ENCODE data around the gene OR2V2. TPM values are rescaled to one million over a fixed set of nuclear protein-coding genes. Genes with fewer than 3 reads are reported as not detected.
"Not testable (repeated sequence)": the region's sequence is repeated elsewhere in the genome, so short reads cannot be mapped to it uniquely, and the experiment has no call there.

The OR2V2 gene, protein sequence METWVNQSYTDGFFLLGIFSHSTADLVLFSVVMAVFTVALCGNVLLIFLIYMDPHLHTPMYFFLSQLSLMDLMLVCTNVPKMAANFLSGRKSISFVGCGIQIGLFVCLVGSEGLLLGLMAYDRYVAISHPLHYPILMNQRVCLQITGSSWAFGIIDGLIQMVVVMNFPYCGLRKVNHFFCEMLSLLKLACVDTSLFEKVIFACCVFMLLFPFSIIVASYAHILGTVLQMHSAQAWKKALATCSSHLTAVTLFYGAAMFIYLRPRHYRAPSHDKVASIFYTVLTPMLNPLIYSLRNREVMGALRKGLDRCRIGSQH
- polyA plus RNA-seq (ENCODE audit: insufficient read length) = not detected

- not testable (repeated sequence) for DNase-seq
Observed at GRCh38 chr5:181146927-181147636, at the start of gene OR2V2. OR2V2 (plus strand) TSS chr5:181147586; CDS start chr5:181154943, 7,357 bp downstream.

DNA sequence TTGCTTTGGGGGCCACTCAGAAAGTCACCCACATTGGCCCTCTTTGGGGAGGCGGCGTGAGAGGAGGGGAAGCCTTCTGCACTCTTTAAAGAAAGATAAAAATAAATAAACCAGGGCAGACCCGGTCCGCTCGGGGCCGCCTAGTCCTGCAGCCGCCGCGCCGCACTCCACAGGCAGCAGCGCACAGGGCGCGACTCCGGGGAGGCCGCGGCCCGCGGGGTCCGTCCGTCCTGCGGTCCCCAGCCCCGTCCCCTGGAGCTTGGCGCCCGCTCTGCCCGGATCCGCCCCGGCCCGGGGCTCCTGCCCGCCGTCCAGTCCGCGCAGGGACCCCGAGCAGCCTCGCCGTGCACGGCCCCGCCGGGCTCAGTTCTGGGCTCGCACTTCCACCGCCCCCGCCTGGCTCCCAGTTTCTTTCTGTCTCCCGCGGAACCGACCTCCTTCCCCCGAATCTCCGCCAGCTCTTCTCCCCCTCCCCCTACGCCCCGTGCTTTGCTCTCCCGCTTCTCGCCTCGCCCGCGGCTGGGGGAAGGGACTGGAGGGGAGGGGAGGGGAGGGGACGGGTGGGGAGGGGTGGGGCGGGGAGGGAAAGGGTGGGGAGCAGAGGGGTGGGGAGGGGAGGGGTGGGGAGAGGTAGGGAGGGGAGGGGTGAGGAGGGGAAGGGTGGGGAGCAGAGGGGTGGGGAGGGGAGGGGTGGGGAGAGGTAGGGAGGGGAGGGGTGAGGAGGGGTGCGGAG is 49.5 kb upstream of the OR2V2 start:
- DNase-seq = not testable (repeated sequence)

GRCh38 chr5:181098762-181099601 is 48.4 kb upstream of the OR2V2 start:
- no peak for DNase-seq

DNA sequence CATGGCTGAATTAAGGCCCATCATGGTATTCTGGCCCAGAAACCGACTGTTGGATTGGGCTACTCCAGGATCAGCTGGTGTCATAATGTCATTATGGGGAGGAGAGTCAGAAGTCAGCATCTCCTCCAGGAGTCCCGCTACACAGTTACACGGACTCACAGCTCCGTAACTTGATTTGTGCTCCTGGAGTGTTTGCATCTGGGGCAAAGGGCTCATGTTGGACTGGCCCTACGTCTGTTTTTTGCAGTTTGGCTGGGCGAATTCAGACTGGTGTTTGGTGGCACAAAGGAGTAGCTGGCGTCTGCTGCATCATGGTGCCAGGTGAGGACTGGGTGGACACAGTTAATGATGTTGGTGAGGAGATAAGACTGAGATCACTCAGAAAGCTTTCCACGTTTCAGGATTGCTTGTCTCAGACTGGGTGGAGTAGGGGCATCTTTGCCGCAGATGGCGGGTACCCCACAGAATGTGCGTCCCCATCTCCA is 47.7 kb upstream of the OR2V2 start:
- DNase-seq = no peak

GRCh38 chr5:181100121-181100875 is 47.1 kb upstream of the OR2V2 start:
- no peak for DNase-seq

- DNase-seq = not testable (repeated sequence)
Observed at GRCh38 chr5:181101030-181101641, 46.2 kb upstream of the OR2V2 start.

DNA sequence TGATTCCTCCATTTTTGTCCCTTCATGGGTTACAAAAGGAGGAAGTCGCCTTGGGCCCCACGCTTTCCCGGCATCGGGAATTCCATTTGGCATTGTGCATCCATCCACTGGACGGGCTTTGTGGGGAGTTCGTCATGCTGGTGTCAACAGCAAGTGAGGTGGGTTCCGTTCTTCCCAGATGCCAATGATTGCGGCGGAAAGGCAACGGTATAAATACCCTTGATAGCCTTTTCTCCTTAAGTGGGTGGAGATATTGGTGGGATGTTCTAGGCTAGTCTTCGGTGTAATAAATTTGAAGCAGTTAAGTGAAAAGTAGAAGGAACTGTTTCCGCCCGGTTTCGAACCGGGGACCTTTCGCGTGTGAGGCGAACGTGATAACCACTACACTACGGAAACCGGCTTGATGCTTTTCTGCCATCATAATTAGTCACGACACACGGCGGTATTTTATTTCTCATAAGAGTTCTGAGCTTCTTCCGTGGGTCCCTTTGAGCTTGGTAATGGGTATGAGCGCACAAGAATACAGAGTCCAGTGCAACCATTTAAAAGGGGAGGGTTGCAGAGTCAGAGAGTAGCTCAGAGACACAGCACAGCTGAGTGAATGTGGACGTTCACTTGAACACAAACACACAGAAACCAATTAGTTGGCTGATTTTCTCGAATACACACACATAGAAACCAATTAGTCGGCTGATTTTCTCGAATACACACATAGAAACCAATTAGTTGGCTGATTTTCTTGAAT is 45.3 kb upstream of the OR2V2 start:
- not testable (repeated sequence) for DNase-seq

DNA sequence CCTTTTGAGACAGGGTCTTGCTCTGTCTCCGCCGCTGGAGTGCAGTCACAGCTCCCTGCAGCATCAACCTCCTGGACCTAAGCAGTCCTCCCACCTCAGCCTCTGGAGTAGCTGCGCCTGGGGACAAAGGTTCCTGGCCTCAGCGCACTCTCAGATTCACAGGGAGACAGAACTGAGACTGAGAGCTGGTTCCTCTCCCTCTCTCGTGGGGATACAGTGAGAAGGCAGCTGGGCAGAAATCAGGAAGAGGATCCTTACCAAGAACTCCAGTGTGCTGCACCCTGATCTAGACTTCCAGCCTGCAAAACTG is 43.2 kb upstream of the OR2V2 start:
- DNase-seq = not testable (repeated sequence)

GRCh38 chr5:181104606-181105390 is 42.6 kb upstream of the OR2V2 start:
- DNase-seq = not testable (repeated sequence)

DNA sequence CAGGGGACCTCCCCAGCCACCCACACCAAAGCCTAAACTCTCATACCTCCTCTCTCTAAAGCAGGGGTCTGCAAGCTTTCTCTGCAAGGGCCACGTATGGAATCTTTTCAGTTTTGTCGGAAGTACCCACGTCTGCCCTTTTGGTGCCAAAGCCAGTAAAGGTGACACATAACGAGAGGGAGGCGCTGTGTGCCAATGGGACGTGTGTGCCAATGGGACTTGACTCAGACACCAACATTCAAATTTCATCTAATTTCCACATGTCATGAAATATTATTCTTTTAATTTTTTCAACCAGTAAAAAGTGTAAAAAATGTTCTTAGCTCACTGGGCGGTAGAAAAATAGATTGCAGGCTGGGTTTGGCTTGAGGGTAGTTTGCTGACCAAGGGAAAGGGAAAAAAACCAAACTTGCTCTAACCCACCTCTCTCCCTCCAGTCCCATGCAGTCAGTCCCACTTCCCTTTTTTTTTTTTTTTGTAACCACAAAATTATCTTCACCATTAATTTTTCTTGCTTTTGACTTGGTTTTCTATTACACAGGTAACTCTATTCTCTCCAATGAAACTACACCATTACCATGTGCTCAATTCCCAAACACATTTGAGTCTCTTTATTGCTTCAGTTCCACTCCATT is 41.9 kb upstream of the OR2V2 start:
- no peak for DNase-seq

- no peak for DNase-seq
Observed at GRCh38 chr5:181107699-181108098, 39.7 kb upstream of the OR2V2 start.

GRCh38 chr5:181108578-181109165 is 38.7 kb upstream of the OR2V2 start:
- DNase-seq = no peak

- no peak for DNase-seq
Observed at GRCh38 chr5:181109489-181110013, 37.8 kb upstream of the OR2V2 start.

GRCh38 chr5:181111010-181111409 is 36.4 kb upstream of the OR2V2 start:
- no peak for DNase-seq

DNA sequence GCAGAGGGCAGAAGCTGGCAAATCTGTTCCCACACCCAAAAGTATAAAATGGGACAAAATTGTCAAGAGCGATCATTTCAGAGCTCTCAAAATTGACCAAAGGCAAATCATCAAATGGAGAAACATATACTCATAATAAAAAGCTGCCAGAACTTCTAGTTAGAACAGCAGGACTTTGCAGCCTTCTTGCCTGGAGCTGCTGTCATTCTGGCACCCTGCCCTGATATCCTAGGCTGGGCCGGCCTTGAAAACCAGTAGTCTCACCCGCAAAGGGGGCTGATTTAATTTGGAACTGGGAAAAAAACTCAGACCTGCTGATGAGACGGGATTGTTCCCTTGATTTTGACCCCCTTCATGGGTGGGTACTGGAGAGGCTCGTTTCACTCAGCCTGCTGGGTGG is 34.9 kb upstream of the OR2V2 start:
- no peak for DNase-seq

DNA sequence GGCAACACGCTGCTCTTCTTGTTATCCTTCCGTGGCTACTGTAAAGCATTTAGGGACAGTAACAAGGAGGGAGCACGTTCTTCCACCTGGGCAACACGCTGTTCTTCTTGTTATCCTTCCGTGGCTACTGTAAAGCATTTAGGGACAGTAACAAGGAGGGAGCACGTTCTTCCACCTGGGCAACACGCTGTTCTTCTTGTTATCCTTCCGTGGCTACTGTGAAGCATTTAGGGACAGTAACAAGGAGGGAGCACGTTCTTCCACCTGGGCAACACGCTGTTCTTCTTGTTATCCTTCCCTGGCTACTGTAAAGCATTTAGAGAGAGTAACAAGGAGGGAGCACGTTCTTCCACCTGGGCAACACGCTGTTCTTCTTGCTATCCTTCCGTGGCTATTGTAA is 33.8 kb upstream of the OR2V2 start:
- DNase-seq = not testable (repeated sequence)

GRCh38 chr5:181114284-181114843 is 33.0 kb upstream of the OR2V2 start:
- no peak for DNase-seq

Measured in hindlimb muscle (tissue), 1 donor.